Dendritic cell treated with granulocyte-macrophage colony-stimulating factor and Interleukin-4, amounts not matched to agents 40 ng/mL and 50 ng/mL, for 4 days (primary cell): ENCODE data around the gene ZBTB39.
"Not testable (repeated sequence)": the region's sequence is repeated elsewhere in the genome, so short reads cannot be mapped to it uniquely, and the experiment has no call there.

Experiments used
- H3K27ac Mint-ChIP-seq: one replicate; pipeline ENCODE4 v1.8.0; 2022; ENCODE audit warnings: mild to moderate bottlenecking, mixed read lengths
- H3K27me3 Mint-ChIP-seq: one replicate; pipeline ENCODE4 v1.8.0; 2022; ENCODE audit warnings: mild to moderate bottlenecking, mixed read lengths
- H3K36me3 Mint-ChIP-seq: one replicate; pipeline ENCODE4 v1.8.0; 2022; ENCODE audit warnings: low read depth, mixed read lengths
- H3K4me1 Mint-ChIP-seq: one replicate; pipeline ENCODE4 v1.8.0; 2022; ENCODE audit warnings: low read depth, mixed read lengths
- H3K4me3 Mint-ChIP-seq: one replicate; pipeline ENCODE4 v1.8.0; 2022; ENCODE audit warnings: mild to moderate bottlenecking, moderate library complexity, mixed read lengths
- H3K9me3 Mint-ChIP-seq: one replicate; pipeline ENCODE4 v1.8.0; 2022; ENCODE audit warnings: mixed read lengths
- intact Hi-C: fragments of 100-400 bp; cut with micrococcal nuclease; formaldehyde crosslinking; loops from one replicate; pipeline ENCODE4 v1.15.0; 2022

ZBTB39 gene

GRCh38 chr12:57044468-57044867, 38.1 kb upstream of the ZBTB39 start:
- peaks cover 65% of the 10 kb centered on the region for H3K4me1 Mint-ChIP-seq
- H3K4me3 Mint-ChIP-seq, result no peak overlapping the region
- no peaks in the 10 kb centered on the region for H3K9me3 Mint-ChIP-seq
- no peak overlapping the region for H3K27ac Mint-ChIP-seq
- H3K36me3 Mint-ChIP-seq, result no peaks in the 10 kb centered on the region
- H3K27me3 Mint-ChIP-seq, result peaks cover 7% of the 10 kb centered on the region
- intact Hi-C loops, result no loop called here

- Mint-ChIP-seq H3K9me3 (no peaks in the 10 kb centered on the region), H3K27ac (no peak overlapping the region), H3K36me3 (no peaks in the 10 kb centered on the region), H3K4me1 (peaks cover 57% of the 10 kb centered on the region), H3K4me3 (no peak overlapping the region), H3K27me3 (peaks cover 10% of the 10 kb centered on the region)
- intact Hi-C loops, result no loop called here
Observed at GRCh38 chr12:57042695-57043094, 36.3 kb upstream of the ZBTB39 start.

- Mint-ChIP-seq H3K27me3 (peaks cover 17% of the 10 kb centered on the region), H3K4me1 (peaks cover 40% of the 10 kb centered on the region), H3K27ac (no peak overlapping the region), H3K36me3 (no peaks in the 10 kb centered on the region), H3K4me3 (no peak overlapping the region), H3K9me3 (no peaks in the 10 kb centered on the region)
- intact Hi-C loops, result no loop called here
Observed at GRCh38 chr12:57040750-57041149, 34.4 kb upstream of the ZBTB39 start.

- intact Hi-C loops, result no loop called here
- H3K36me3 Mint-ChIP-seq, result no peaks in the 10 kb centered on the region
- H3K27me3 Mint-ChIP-seq, result peaks cover 19% of the 10 kb centered on the region
- no peak overlapping the region for H3K27ac Mint-ChIP-seq
- no peaks in the 10 kb centered on the region for H3K9me3 Mint-ChIP-seq
- H3K4me1 Mint-ChIP-seq, result peaks cover 40% of the 10 kb centered on the region
- no peak overlapping the region for H3K4me3 Mint-ChIP-seq
Observed at GRCh38 chr12:57040211-57040610, 33.9 kb upstream of the ZBTB39 start.

GRCh38 chr12:57039016-57039798, 32.9 kb upstream of the ZBTB39 start:
- no peak overlapping the region for H3K27ac Mint-ChIP-seq
- no peak overlapping the region for H3K4me3 Mint-ChIP-seq
- intact Hi-C loops, result no loop called here
- H3K27me3 Mint-ChIP-seq, result peaks cover 22% of the 10 kb centered on the region
- no peaks in the 10 kb centered on the region for H3K9me3 Mint-ChIP-seq
- H3K36me3 Mint-ChIP-seq, result no peaks in the 10 kb centered on the region
- peaks cover 35% of the 10 kb centered on the region for H3K4me1 Mint-ChIP-seq

GRCh38 chr12:57037264-57037663, 30.9 kb upstream of the ZBTB39 start:
- Mint-ChIP-seq H3K27ac (peak overlapping the region; percentile 22), H3K4me3 (no peak overlapping the region), H3K4me1 (peaks cover 35% of the 10 kb centered on the region), H3K9me3 (no peaks in the 10 kb centered on the region), H3K36me3 (no peaks in the 10 kb centered on the region), H3K27me3 (peaks cover 15% of the 10 kb centered on the region)
- intact Hi-C loops, result no loop called here

GRCh38 chr12:57033431-57033830, 27.1 kb upstream of the ZBTB39 start:
- no peaks in the 10 kb centered on the region for H3K9me3 Mint-ChIP-seq
- intact Hi-C loops, result no loop called here
- H3K36me3 Mint-ChIP-seq, result no peaks in the 10 kb centered on the region
- H3K4me3 Mint-ChIP-seq, result no peak overlapping the region
- H3K27me3 Mint-ChIP-seq, result peaks cover 15% of the 10 kb centered on the region
- no peak overlapping the region for H3K27ac Mint-ChIP-seq
- H3K4me1 Mint-ChIP-seq, result peaks cover 25% of the 10 kb centered on the region

GRCh38 chr12:57031789-57032188, 25.4 kb upstream of the ZBTB39 start:
- Mint-ChIP-seq H3K27me3 (peaks cover 13% of the 10 kb centered on the region), H3K4me3 (no peak overlapping the region), H3K9me3 (no peaks in the 10 kb centered on the region), H3K27ac (no peak overlapping the region), H3K36me3 (no peaks in the 10 kb centered on the region), H3K4me1 (peaks cover 35% of the 10 kb centered on the region)
- intact Hi-C loops, result no loop called here

GRCh38 chr12:57031138-57031725, 24.9 kb upstream of the ZBTB39 start:
- peaks cover 16% of the 10 kb centered on the region for H3K27me3 Mint-ChIP-seq
- no peaks in the 10 kb centered on the region for H3K9me3 Mint-ChIP-seq
- intact Hi-C loops, result no loop called here
- no peak overlapping the region for H3K4me3 Mint-ChIP-seq
- peak overlapping the region; percentile 42 for H3K27ac Mint-ChIP-seq
- no peaks in the 10 kb centered on the region for H3K36me3 Mint-ChIP-seq
- peaks cover 41% of the 10 kb centered on the region for H3K4me1 Mint-ChIP-seq

GRCh38 chr12:57029457-57029856, 23.1 kb upstream of the ZBTB39 start:
- Mint-ChIP-seq H3K4me3 (no peak overlapping the region), H3K9me3 (no peaks in the 10 kb centered on the region), H3K27ac (peak overlapping the region; percentile 42), H3K36me3 (no peaks in the 10 kb centered on the region), H3K27me3 (peaks cover 15% of the 10 kb centered on the region), H3K4me1 (peaks cover 35% of the 10 kb centered on the region)
- intact Hi-C loops, result no loop called here

GRCh38 chr12:57027805-57028153, 21.4 kb upstream of the ZBTB39 start:
- Mint-ChIP-seq H3K36me3 (no peaks in the 10 kb centered on the region), H3K9me3 (no peaks in the 10 kb centered on the region), H3K27ac (peak overlapping the region; percentile 33), H3K4me1 (peaks cover 35% of the 10 kb centered on the region), H3K27me3 (peaks cover 15% of the 10 kb centered on the region), H3K4me3 (no peak overlapping the region)
- intact Hi-C loops, result no loop called here

- peak overlapping the region; percentile 33 for H3K27ac Mint-ChIP-seq
- no peaks in the 10 kb centered on the region for H3K9me3 Mint-ChIP-seq
- H3K4me1 Mint-ChIP-seq, result peaks cover 35% of the 10 kb centered on the region
- H3K36me3 Mint-ChIP-seq, result no peaks in the 10 kb centered on the region
- H3K4me3 Mint-ChIP-seq, result no peak overlapping the region
- H3K27me3 Mint-ChIP-seq, result peaks cover 15% of the 10 kb centered on the region
- intact Hi-C loops, result no loop called here
Observed at GRCh38 chr12:57027011-57027804, 20.9 kb upstream of the ZBTB39 start.

GRCh38 chr12:57025196-57025595, 18.9 kb upstream of the ZBTB39 start:
- Mint-ChIP-seq H3K4me1 (peaks cover 24% of the 10 kb centered on the region), H3K27me3 (peaks cover 15% of the 10 kb centered on the region), H3K36me3 (no peaks in the 10 kb centered on the region), H3K4me3 (no peak overlapping the region), H3K27ac (no peak overlapping the region), H3K9me3 (no peaks in the 10 kb centered on the region)
- intact Hi-C loops, result no loop called here

- intact Hi-C loops, H3K36me3 Mint-ChIP-seq, H3K4me3 Mint-ChIP-seq, H3K9me3 Mint-ChIP-seq, H3K27ac Mint-ChIP-seq: not testable (repeated sequence)
- Mint-ChIP-seq H3K4me1 (peaks cover 29% of the 10 kb centered on the region), H3K27me3 (peaks cover 12% of the 10 kb centered on the region)
Observed at GRCh38 chr12:57022324-57022723, 16.0 kb upstream of the ZBTB39 start.
